ENCODE data around the gene LTB.

- TF ChIP-seq POLR2A (IDR thresholded peaks at IDR 0.05; ENCODE audit: extremely low read depth, insufficient read length) (peak; percentile 41), CTCF (IDR thresholded peaks at IDR 0.05; ENCODE audit: low read depth, low read length) (peak; percentile 92)
These were observed 1.3 kb downstream of the LTB start for GRCh38 chr6:31580807-31581433.
